Ovary (tissue), 3 donors: ENCODE results near the gene COX19.

Experiments used
- CTCF ChIP-seq, 3 donors: fragments of 450-650 bp in 2 of 3; fragments of 200-600 bp in 1 of 3; IDR thresholded peaks; one replicate each; pipeline versions ENCODE4 v1.5.1 to v1.8.0; 2016 to 2022; ENCODE audit warnings: antibody characterized with exemption in 3 of 3, mild to moderate bottlenecking in 1 of 3
- EP300 ChIP-seq: sonication (generic); formaldehyde crosslinking; IDR thresholded peaks from one replicate; pipeline ENCODE4 v1.6.1; 2017; ENCODE audit warnings: antibody characterized with exemption
- POLR2A ChIP-seq: fragments of 450-650 bp; IDR thresholded peaks from one replicate; pipeline ENCODE4 v1.6.1; 2017; ENCODE audit warnings: antibody characterized with exemption, mild to moderate bottlenecking, moderate library complexity
- donor health status: DM: no; HTN: no; CAD: no.

GRCh38 chr7:1009747-1010146 lies 34.4 kb upstream of the COX19 start:
- TF ChIP-seq POLR2A (no peak), CTCF (IDR thresholded peaks at IDR 0.05) (no peak), EP300 (no peak)
